HG03521 (cell line): ENCODE results near the gene IL6R.
"Not testable (repeated sequence)": the region's sequence is repeated elsewhere in the genome, so short reads cannot be mapped to it uniquely, and the experiment has no call there.

Experiments used
- ATAC-seq: cut with Tn5 transposase; IDR thresholded peaks from one replicate; pipeline ENCODE4 v1.9.1; 2021; ENCODE audit warnings: mild to moderate bottlenecking, moderate library complexity; ENCODE audit not compliant: unreplicated experiment

The IL6R gene

GRCh38 chr1:154406572-154406879 is 1.4 kb downstream of the IL6R start:
- no peak for ATAC-seq

- ATAC-seq, result no peak
These were observed 1.7 kb downstream of the IL6R start for GRCh38 chr1:154406886-154407197.

- ATAC-seq, result no peak
These were observed 2.3 kb downstream of the IL6R start for GRCh38 chr1:154407198-154408091.

GRCh38 chr1:154408174-154408777 is 3.1 kb downstream of the IL6R start:
- no peak for ATAC-seq

- no peak for ATAC-seq
These were observed 5.2 kb downstream of the IL6R start for GRCh38 chr1:154410185-154410827.

GRCh38 chr1:154411525-154411924 is 6.4 kb downstream of the IL6R start:
- ATAC-seq, result no peak

- no peak for ATAC-seq
These were observed 8.1 kb downstream of the IL6R start for GRCh38 chr1:154413177-154413783.

- no peak for ATAC-seq
These were observed 9.5 kb downstream of the IL6R start for GRCh38 chr1:154414606-154415005.

GRCh38 chr1:154416471-154417337 is 11.6 kb downstream of the IL6R start:
- no peak for ATAC-seq

- ATAC-seq, result no peak
These were observed 12.1 kb downstream of the IL6R start for GRCh38 chr1:154417338-154417608.

GRCh38 chr1:154418062-154418921 is 13.1 kb downstream of the IL6R start:
- no peak for ATAC-seq

- ATAC-seq, result no peak
These were observed 13.9 kb downstream of the IL6R start for GRCh38 chr1:154418923-154419619.

- ATAC-seq, result no peak
These were observed 14.8 kb downstream of the IL6R start for GRCh38 chr1:154419620-154420571.

GRCh38 chr1:154420961-154421924 is 16.1 kb downstream of the IL6R start:
- ATAC-seq, result no peak

GRCh38 chr1:154422049-154422448 is 16.9 kb downstream of the IL6R start:
- not testable (repeated sequence) for ATAC-seq

- no peak for ATAC-seq
These were observed 17.4 kb downstream of the IL6R start for GRCh38 chr1:154422521-154422920.

- no peak for ATAC-seq
These were observed 18.3 kb downstream of the IL6R start for GRCh38 chr1:154423304-154423987.
